GM20431 (cell line): ENCODE measurements around the gene PDE8B.

Experiments
- in situ Hi-C: fragments of 300-500 bp; cut with MseI, MboI; formaldehyde crosslinking; loops from one replicate; pipeline ENCODE4 v1.15.0; 2020; ENCODE audit warnings: low sequenced_read_pairs; ENCODE audit not compliant: unreplicated experiment

Gene PDE8B

GRCh38 chr5:77310494-77311213 is 100.2 kb downstream of the PDE8B start:
- in situ Hi-C loops, result no loop called here

- in situ Hi-C loops, result no loop called here
Measured at GRCh38 chr5:77311214-77311571, 100.7 kb downstream of the PDE8B start.

GRCh38 chr5:77312413-77312812 is 101.9 kb downstream of the PDE8B start:
- in situ Hi-C loops, result no loop called here

- in situ Hi-C loops, result no loop called here
Measured at GRCh38 chr5:77316871-77317661, 106.6 kb downstream of the PDE8B start.

GRCh38 chr5:77318060-77318459 is 107.6 kb downstream of the PDE8B start:
- in situ Hi-C loops, result no loop called here

GRCh38 chr5:77319117-77319804 is 108.8 kb downstream of the PDE8B start:
- in situ Hi-C loops, result no loop called here

- in situ Hi-C loops, result no loop called here
Measured at GRCh38 chr5:77321793-77322394, 111.4 kb downstream of the PDE8B start.

- in situ Hi-C loops, result no loop called here
Measured at GRCh38 chr5:77322406-77322805, 111.9 kb downstream of the PDE8B start.

GRCh38 chr5:77325921-77326541 is 115.6 kb downstream of the PDE8B start:
- in situ Hi-C loops, result no loop called here

GRCh38 chr5:77326986-77327734 is 116.7 kb downstream of the PDE8B start:
- in situ Hi-C loops, result no loop called here

GRCh38 chr5:77328930-77329647 is 118.6 kb downstream of the PDE8B start:
- in situ Hi-C loops, result no loop called here

- in situ Hi-C loops, result no loop called here
Measured at GRCh38 chr5:77329664-77330430, 119.4 kb downstream of the PDE8B start.

- in situ Hi-C loops, result no loop called here
Measured at GRCh38 chr5:77333036-77333435, 122.6 kb downstream of the PDE8B start.

GRCh38 chr5:77333451-77334123 is 123.1 kb downstream of the PDE8B start:
- in situ Hi-C loops, result no loop called here

GRCh38 chr5:77337246-77337645 is 126.8 kb downstream of the PDE8B start:
- in situ Hi-C loops, result no loop called here

GRCh38 chr5:77337686-77338085 is 127.2 kb downstream of the PDE8B start:
- in situ Hi-C loops, result no loop called here

- in situ Hi-C loops, result no loop called here
Measured at GRCh38 chr5:77339337-77339890, 128.9 kb downstream of the PDE8B start.
